Measurements from ENCODE around the gene WDR62.

DNA sequence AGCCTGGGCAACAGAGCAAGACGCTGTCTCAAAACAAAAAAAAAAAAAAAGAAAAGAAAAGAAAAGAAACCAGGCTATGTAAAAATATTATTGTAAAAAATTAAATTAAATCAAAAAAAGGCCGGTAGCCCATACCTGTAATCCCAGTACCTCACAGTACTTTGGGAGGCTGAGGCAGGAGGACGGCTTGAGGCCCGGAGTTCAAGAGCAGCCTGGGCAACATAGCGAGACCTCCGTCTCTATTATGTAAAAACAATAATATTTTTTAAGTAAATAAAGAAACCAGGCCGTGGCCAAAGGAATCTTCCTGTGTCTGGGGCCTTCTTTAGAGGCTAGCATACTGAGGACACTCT is 84.4 kb downstream of the WDR62 start:
- TF ChIP-seq, protein P1, sequence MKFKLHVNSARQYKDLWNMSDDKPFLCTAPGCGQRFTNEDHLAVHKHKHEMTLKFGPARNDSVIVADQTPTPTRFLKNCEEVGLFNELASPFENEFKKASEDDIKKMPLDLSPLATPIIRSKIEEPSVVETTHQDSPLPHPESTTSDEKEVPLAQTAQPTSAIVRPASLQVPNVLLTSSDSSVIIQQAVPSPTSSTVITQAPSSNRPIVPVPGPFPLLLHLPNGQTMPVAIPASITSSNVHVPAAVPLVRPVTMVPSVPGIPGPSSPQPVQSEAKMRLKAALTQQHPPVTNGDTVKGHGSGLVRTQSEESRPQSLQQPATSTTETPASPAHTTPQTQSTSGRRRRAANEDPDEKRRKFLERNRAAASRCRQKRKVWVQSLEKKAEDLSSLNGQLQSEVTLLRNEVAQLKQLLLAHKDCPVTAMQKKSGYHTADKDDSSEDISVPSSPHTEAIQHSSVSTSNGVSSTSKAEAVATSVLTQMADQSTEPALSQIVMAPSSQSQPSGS (tag by site-specific recombination; IDR thresholded peaks at IDR 0.05; ENCODE audit: low read depth) = no peak
- TF ChIP-seq ZNF561 (tag by site-specific recombination; IDR thresholded peaks at IDR 0.05; ENCODE audit: borderline replicate concordance) = no peak
- TF ChIP-seq, protein P2, sequence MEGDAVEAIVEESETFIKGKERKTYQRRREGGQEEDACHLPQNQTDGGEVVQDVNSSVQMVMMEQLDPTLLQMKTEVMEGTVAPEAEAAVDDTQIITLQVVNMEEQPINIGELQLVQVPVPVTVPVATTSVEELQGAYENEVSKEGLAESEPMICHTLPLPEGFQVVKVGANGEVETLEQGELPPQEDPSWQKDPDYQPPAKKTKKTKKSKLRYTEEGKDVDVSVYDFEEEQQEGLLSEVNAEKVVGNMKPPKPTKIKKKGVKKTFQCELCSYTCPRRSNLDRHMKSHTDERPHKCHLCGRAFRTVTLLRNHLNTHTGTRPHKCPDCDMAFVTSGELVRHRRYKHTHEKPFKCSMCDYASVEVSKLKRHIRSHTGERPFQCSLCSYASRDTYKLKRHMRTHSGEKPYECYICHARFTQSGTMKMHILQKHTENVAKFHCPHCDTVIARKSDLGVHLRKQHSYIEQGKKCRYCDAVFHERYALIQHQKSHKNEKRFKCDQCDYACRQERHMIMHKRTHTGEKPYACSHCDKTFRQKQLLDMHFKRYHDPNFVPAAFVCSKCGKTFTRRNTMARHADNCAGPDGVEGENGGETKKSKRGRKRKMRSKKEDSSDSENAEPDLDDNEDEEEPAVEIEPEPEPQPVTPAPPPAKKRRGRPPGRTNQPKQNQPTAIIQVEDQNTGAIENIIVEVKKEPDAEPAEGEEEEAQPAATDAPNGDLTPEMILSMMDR (tag by site-specific recombination; IDR thresholded peaks at IDR 0.05) = no peak
- no peak for TF ChIP-seq ZBTB1 (tag by site-specific recombination; IDR thresholded peaks at IDR 0.05)
- TF ChIP-seq ZBTB21 (tag by site-specific recombination; IDR thresholded peaks at IDR 0.05) = 0 out of 2 replicates have a peak, but pooled peaks have one; percentile 6
- TF ChIP-seq, protein P3, sequence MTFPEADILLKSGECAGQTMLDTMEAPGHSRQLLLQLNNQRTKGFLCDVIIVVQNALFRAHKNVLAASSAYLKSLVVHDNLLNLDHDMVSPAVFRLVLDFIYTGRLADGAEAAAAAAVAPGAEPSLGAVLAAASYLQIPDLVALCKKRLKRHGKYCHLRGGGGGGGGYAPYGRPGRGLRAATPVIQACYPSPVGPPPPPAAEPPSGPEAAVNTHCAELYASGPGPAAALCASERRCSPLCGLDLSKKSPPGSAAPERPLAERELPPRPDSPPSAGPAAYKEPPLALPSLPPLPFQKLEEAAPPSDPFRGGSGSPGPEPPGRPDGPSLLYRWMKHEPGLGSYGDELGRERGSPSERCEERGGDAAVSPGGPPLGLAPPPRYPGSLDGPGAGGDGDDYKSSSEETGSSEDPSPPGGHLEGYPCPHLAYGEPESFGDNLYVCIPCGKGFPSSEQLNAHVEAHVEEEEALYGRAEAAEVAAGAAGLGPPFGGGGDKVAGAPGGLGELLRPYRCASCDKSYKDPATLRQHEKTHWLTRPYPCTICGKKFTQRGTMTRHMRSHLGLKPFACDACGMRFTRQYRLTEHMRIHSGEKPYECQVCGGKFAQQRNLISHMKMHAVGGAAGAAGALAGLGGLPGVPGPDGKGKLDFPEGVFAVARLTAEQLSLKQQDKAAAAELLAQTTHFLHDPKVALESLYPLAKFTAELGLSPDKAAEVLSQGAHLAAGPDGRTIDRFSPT (tag by site-specific recombination; IDR thresholded peaks at IDR 0.05) = no peak

All from HEK293 (cell line).